OCI-LY7 (cell line): ENCODE results near the gene ADGRG6. TPM values are rescaled to one million over a fixed set of nuclear protein-coding genes. Genes with fewer than 3 reads are reported as not detected.

Experiments
- BruUV-seq: library from RNA; stranded (reverse); fragments of 400-500 nt; replicated peaks from 2 replicates; lab custom pipeline; 2021; lab: Mats Ljungman, UMichigan
- CTCF ChIA-PET: fragments of 300-600 bp; sonication (Branson Sonifier 250); formaldehyde crosslinking; loops from one replicate; lab custom pipeline; 2022; ENCODE audit warnings: antibody characterized with exemption; ENCODE audit not compliant: unreplicated experiment; lab: Charles Lee
- POLR2A ChIA-PET: fragments of 300-600 bp; sonication (Branson Sonifier 250); formaldehyde crosslinking; loops from one replicate; lab custom pipeline; 2022; ENCODE audit warnings: antibody characterized with exemption; lab: Charles Lee
- DNase-seq: peaks from one replicate; pipeline ENCODE4 v3.0.0-alpha.2; 2015; ENCODE audit warnings: low spot score
- H2AFZ ChIP-seq: fragments of 200-600 bp; sonication (generic), shearing (Covaris generic); 2 replicates; pipeline ENCODE4 v1.6.1; 2014; ENCODE audit warnings: mild to moderate bottlenecking, antibody characterized with exemption, low read length, moderate library complexity
- H3K27ac ChIP-seq: fragments of 200-600 bp; sonication (generic); 2 replicates; pipeline ENCODE4 v1.5.1; 2014; ENCODE audit warnings: mixed run types, low read depth, mild to moderate bottlenecking, moderate library complexity, low read length, inconsistent platforms; ENCODE audit not compliant: poor library complexity, severe bottlenecking
- H3K36me3 ChIP-seq: fragments of 200-600 bp; sonication (generic); 2 replicates; pipeline ENCODE4 v1.6.1; 2014; ENCODE audit warnings: mild to moderate bottlenecking, antibody characterized with exemption, low read length, moderate library complexity, mixed read lengths; ENCODE audit not compliant: insufficient read depth
- H3K4me1 ChIP-seq: fragments of 200-600 bp; sonication (generic); 2 replicates; pipeline ENCODE4 v1.5.1; 2014; ENCODE audit warnings: mild to moderate bottlenecking, low read length; ENCODE audit not compliant: insufficient read depth, poor library complexity, severe bottlenecking
- H3K4me2 ChIP-seq: fragments of 200-600 bp; sonication (generic); 2 replicates; pipeline ENCODE4 v1.6.1; 2014; ENCODE audit warnings: mild to moderate bottlenecking, low read length
- H3K4me3 ChIP-seq: fragments of 200-600 bp; sonication (generic); 2 replicates; pipeline ENCODE4 v1.5.1; 2014; ENCODE audit warnings: mild to moderate bottlenecking, low read depth, low read length; ENCODE audit not compliant: poor library complexity, severe bottlenecking
- H3K79me2 ChIP-seq: fragments of 200-600 bp; sonication (generic); 2 replicates; pipeline ENCODE4 v1.6.1; 2016; ENCODE audit warnings: low read depth, mild to moderate bottlenecking, low read length, moderate library complexity, mixed read lengths; ENCODE audit not compliant: insufficient read depth
- H3K9me2 ChIP-seq: fragments of 200-600 bp; sonication (generic); 2 replicates; pipeline ENCODE4 v1.6.1; 2016; ENCODE audit warnings: mild to moderate bottlenecking, low read length, mixed read lengths; ENCODE audit not compliant: insufficient read depth
- H3K9me3 ChIP-seq: fragments of 200-600 bp; sonication (generic); 2 replicates; pipeline ENCODE4 v1.6.1; 2014; ENCODE audit warnings: mild to moderate bottlenecking, mixed run types, low read length, mixed read lengths
- H4K20me1 ChIP-seq: fragments of 200-600 bp; sonication (generic); 2 replicates; pipeline ENCODE4 v1.6.1; 2014; ENCODE audit warnings: mild to moderate bottlenecking, antibody characterized with exemption, low read length, moderate library complexity, mixed read lengths; ENCODE audit not compliant: insufficient read depth
- CTCF ChIP-seq: fragments of 200-600 bp; sonication (generic); conservative IDR thresholded peaks from 2 replicates; pipeline ENCODE4 v1.5.1; 2014; ENCODE audit warnings: mild to moderate bottlenecking, antibody characterized with exemption, low read length, moderate library complexity, mixed read lengths
- EZH2phosphoT487 ChIP-seq: fragments of 200-600 bp; sonication (generic); IDR thresholded peaks from 2 replicates; pipeline ENCODE4 v1.6.1; 2018; ENCODE audit warnings: low read depth, borderline replicate concordance, mild to moderate bottlenecking, mixed run types, antibody characterized with exemption, low read length, moderate library complexity, mixed read lengths
- intact Hi-C: fragments of 100-400 bp; cut with micrococcal nuclease; formaldehyde crosslinking; loops from one replicate; pipeline ENCODE4 v1.10.0; 2022; ENCODE audit not compliant: unreplicated experiment
- total RNA-seq, 2 experiments: library from RNA; depleted of rRNA in 1 of 2; stranded (reverse); fragments of >200 nt in 1 of 2; shearing (Covaris generic) in 1 of 2; gene quantifications; 2 replicates each; pipeline ENCODE4 v1.2.3, GENCODE V29; 2014 to 2022

The ADGRG6 gene
- total RNA-seq, 2 experiments from 2014 or later, result not detected

GRCh38 chr6:142336787-142337186, 35.0 kb downstream of the ADGRG6 start:
- H3K79me2 ChIP-seq, result no peaks in the 10 kb centered on the region
- H3K36me3 ChIP-seq, result no peaks in the 10 kb centered on the region
- H3K27ac ChIP-seq, result no peak overlapping the region
- POLR2A ChIA-PET, result no interaction called here
- CTCF ChIA-PET, result no interaction called here
- no peaks in the 10 kb centered on the region for H4K20me1 ChIP-seq
- H3K9me3 ChIP-seq, result no peaks in the 10 kb centered on the region
- no peaks in the 10 kb centered on the region for H3K9me2 ChIP-seq
- H2AFZ ChIP-seq, result no peak overlapping the region
- DNase-seq, result no peak
- no TSS peak for BruUV-seq
- H3K4me3 ChIP-seq, result no peak overlapping the region
- TF ChIP-seq EZH2phosphoT487 (no peak), CTCF (no peak)
- no peaks in the 10 kb centered on the region for H3K4me1 ChIP-seq
- intact Hi-C loops, result no loop called here
- H3K4me2 ChIP-seq, result no peak overlapping the region

GRCh38 chr6:142339113-142339512, 37.3 kb downstream of the ADGRG6 start:
- no peak overlapping the region for H3K27ac ChIP-seq
- no peak for TF ChIP-seq CTCF
- no peak for TF ChIP-seq EZH2phosphoT487
- H3K79me2 ChIP-seq, result no peaks in the 10 kb centered on the region
- no peaks in the 10 kb centered on the region for H3K36me3 ChIP-seq
- BruUV-seq, result no TSS peak
- ChIA-PET POLR2A (no interaction called here), CTCF (interaction anchor here (0.5 kb wide), 1 partner anchor 38 kb away, joined by 5 read pairs; no protein-coding TSS in a partner anchor)
- DNase-seq, result no peak
- no peaks in the 10 kb centered on the region for H3K9me2 ChIP-seq
- no peak overlapping the region for H2AFZ ChIP-seq
- no peaks in the 10 kb centered on the region for H4K20me1 ChIP-seq
- no peak overlapping the region for H3K4me2 ChIP-seq
- H3K9me3 ChIP-seq, result no peaks in the 10 kb centered on the region
- no peak overlapping the region for H3K4me3 ChIP-seq
- intact Hi-C loops, result no loop called here
- H3K4me1 ChIP-seq, result no peaks in the 10 kb centered on the region

- Histone ChIP-seq H4K20me1 (no peaks in the 10 kb centered on the region), H3K9me3 (no peaks in the 10 kb centered on the region), H3K27ac (no peak overlapping the region), H3K79me2 (no peaks in the 10 kb centered on the region), H3K4me1 (no peaks in the 10 kb centered on the region), H3K9me2 (no peaks in the 10 kb centered on the region), H3K4me2 (no peak overlapping the region), H3K36me3 (no peaks in the 10 kb centered on the region), H3K4me3 (no peak overlapping the region), H2AFZ (no peak overlapping the region)
- no peak for DNase-seq
- no TSS peak for BruUV-seq
- intact Hi-C loops, result no loop called here
- POLR2A ChIA-PET, result interaction anchor here (0.7 to 1.0 kb wide), 2 partner anchors 11 to 15 kb away, joined by 3 read pairs; no protein-coding TSS in a partner anchor
- TF ChIP-seq EZH2phosphoT487 (no peak), CTCF (no peak)
- CTCF ChIA-PET, result no interaction called here
Observed at GRCh38 chr6:142339968-142340658, 38.3 kb downstream of the ADGRG6 start.
